Measurements from ENCODE around the gene TJP1. TPM values are rescaled to one million over a fixed set of nuclear protein-coding genes. Genes with fewer than 3 reads are reported as not detected.

Gene TJP1
- total RNA-seq, 1 experiment from 2014 or later: 67.0 TPM

GRCh38 chr15:29686445-29687203, 135.6 kb downstream of the TJP1 start:
- Histone ChIP-seq H3K4me3 (ENCODE audit: low read length) (no peak overlapping the region), H2AFZ (ENCODE audit: low read length) (no peak overlapping the region), H3K27ac (ENCODE audit: low read length) (peak overlapping the region; percentile 76), H3K9ac (ENCODE audit: low read length) (no peak overlapping the region), H3K9me3 (ENCODE audit: low read length) (no peaks in the 10 kb centered on the region), H3K36me3 (ENCODE audit: low read depth, low read length) (no peaks in the 10 kb centered on the region), H3K79me2 (ENCODE audit: low read length) (no peaks in the 10 kb centered on the region), H3K4me1 (ENCODE audit: insufficient read depth, low read length) (peaks cover 43% of the 10 kb centered on the region), H3K4me2 (ENCODE audit: low read length) (no peak overlapping the region), H3K27me3 (ENCODE audit: low read length) (no peaks in the 10 kb centered on the region), H3K9me2 (replicated peaks; ENCODE audit: low read length) (no peaks in the 10 kb centered on the region), H4K20me1 (ENCODE audit: low read length) (no peaks in the 10 kb centered on the region), H3F3A (ENCODE audit: low read length, unreplicated experiment) (no peaks in the 10 kb centered on the region)
- ATAC-seq: no peak
- no TSS peak for BruUV-seq (replicated peaks)
- no peak for DNase-seq
- ChIA-PET POLR2A (ENCODE audit: unreplicated experiment) (no interaction called here), CTCF (interaction anchor here (0.8 to 1.1 kb wide), 2 partner anchors 9 to 239 kb away, joined by 3 to 5 read pairs; no protein-coding TSS in a partner anchor)
- TF ChIP-seq, protein P1, sequence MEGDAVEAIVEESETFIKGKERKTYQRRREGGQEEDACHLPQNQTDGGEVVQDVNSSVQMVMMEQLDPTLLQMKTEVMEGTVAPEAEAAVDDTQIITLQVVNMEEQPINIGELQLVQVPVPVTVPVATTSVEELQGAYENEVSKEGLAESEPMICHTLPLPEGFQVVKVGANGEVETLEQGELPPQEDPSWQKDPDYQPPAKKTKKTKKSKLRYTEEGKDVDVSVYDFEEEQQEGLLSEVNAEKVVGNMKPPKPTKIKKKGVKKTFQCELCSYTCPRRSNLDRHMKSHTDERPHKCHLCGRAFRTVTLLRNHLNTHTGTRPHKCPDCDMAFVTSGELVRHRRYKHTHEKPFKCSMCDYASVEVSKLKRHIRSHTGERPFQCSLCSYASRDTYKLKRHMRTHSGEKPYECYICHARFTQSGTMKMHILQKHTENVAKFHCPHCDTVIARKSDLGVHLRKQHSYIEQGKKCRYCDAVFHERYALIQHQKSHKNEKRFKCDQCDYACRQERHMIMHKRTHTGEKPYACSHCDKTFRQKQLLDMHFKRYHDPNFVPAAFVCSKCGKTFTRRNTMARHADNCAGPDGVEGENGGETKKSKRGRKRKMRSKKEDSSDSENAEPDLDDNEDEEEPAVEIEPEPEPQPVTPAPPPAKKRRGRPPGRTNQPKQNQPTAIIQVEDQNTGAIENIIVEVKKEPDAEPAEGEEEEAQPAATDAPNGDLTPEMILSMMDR (conservative IDR thresholded peaks at IDR 0.05; ENCODE audit: low read depth, low read length): no peak
- TF ChIP-seq EZH2 (IDR thresholded peaks at IDR 0.05; ENCODE audit: low read length, unreplicated experiment): no peak
- no peak for TF ChIP-seq EZH2phosphoT487 (IDR thresholded peaks at IDR 0.05; ENCODE audit: borderline replicate concordance, low read length)
- intact Hi-C loops (cut with micrococcal nuclease): no loop called here

- no peaks in the 10 kb centered on the region for H3K27me3 ChIP-seq (ENCODE audit: low read length)
- H3K9me3 ChIP-seq (ENCODE audit: low read length): no peaks in the 10 kb centered on the region
- DNase-seq: no peak
- no peaks in the 10 kb centered on the region for H3F3A ChIP-seq (ENCODE audit: low read length, unreplicated experiment)
- H2AFZ ChIP-seq (ENCODE audit: low read length): no peak overlapping the region
- TF ChIP-seq, protein P1 (conservative IDR thresholded peaks at IDR 0.05; ENCODE audit: low read depth, low read length): no peak
- ChIA-PET POLR2A (ENCODE audit: unreplicated experiment) (no interaction called here), CTCF (interaction anchor here (1.1 kb wide), 1 partner anchor 9 kb away, joined by 5 read pairs; no protein-coding TSS in a partner anchor)
- H3K4me2 ChIP-seq (ENCODE audit: low read length): peak overlapping the region; percentile 52
- intact Hi-C loops (cut with micrococcal nuclease): no loop called here
- no peak overlapping the region for H3K9ac ChIP-seq (ENCODE audit: low read length)
- no TSS peak for BruUV-seq (replicated peaks)
- H3K27ac ChIP-seq (ENCODE audit: low read length): peak overlapping the region; percentile 76
- H3K4me1 ChIP-seq (ENCODE audit: insufficient read depth, low read length): peaks cover 38% of the 10 kb centered on the region
- H3K79me2 ChIP-seq (ENCODE audit: low read length): no peaks in the 10 kb centered on the region
- H4K20me1 ChIP-seq (ENCODE audit: low read length): no peaks in the 10 kb centered on the region
- peak; percentile 16 for ATAC-seq
- H3K9me2 ChIP-seq (replicated peaks; ENCODE audit: low read length): no peaks in the 10 kb centered on the region
- H3K4me3 ChIP-seq (ENCODE audit: low read length): no peak overlapping the region
- no peaks in the 10 kb centered on the region for H3K36me3 ChIP-seq (ENCODE audit: low read depth, low read length)
Observed at GRCh38 chr15:29686079-29686425, 136.2 kb downstream of the TJP1 start.

Measured in PC-3 (cell line).